ENCODE data around the gene ANGEL2. TPM values are rescaled to one million over a fixed set of nuclear protein-coding genes. Genes with fewer than 3 reads are reported as not detected.
A peak's percentile ranks its signal among the peaks of the same experiment; 100 is the strongest.

The ANGEL2 gene
- total RNA-seq, 1 donor from 2014 or later: 16.0 TPM

- ATAC-seq: peak; percentile 24
Observed at GRCh38 chr1:212951126-212951946, 64.3 kb downstream of the ANGEL2 start.

GRCh38 chr1:212950243-212951125, 65.2 kb downstream of the ANGEL2 start, which contains the start of gene VASH2:
Gene VASH2, plus strand, starts transcription at chr1:212950541. Its CDS starts 1,002 bp downstream, at chr1:212951543.
- peak; percentile 94 for ATAC-seq

- ATAC-seq: no peak
Observed at GRCh38 chr1:212949771-212950170, 65.9 kb downstream of the ANGEL2 start.

- ATAC-seq: no peak
Observed at GRCh38 chr1:212946872-212947271, 68.8 kb downstream of the ANGEL2 start.

- no peak for ATAC-seq
Observed at GRCh38 chr1:212945463-212946160, 70.1 kb downstream of the ANGEL2 start.

GRCh38 chr1:212945056-212945455, 70.6 kb downstream of the ANGEL2 start:
- ATAC-seq: no peak

- no peak for ATAC-seq
Observed at GRCh38 chr1:212944229-212944901, 71.3 kb downstream of the ANGEL2 start.

GRCh38 chr1:212943393-212943710, 72.3 kb downstream of the ANGEL2 start:
- ATAC-seq: no peak

- ATAC-seq: no peak
Observed at GRCh38 chr1:212942679-212943392, 72.8 kb downstream of the ANGEL2 start.

Other genes starting within 250 kb of the ANGEL2 start
- gene NSL1, start 224.1 kb downstream of the ANGEL2 start, total RNA-seq: 12.9 TPM
- 8.4 TPM for gene TATDN3, start 224.0 kb downstream of the ANGEL2 start, total RNA-seq
- gene SPATA45, start 168.2 kb downstream of the ANGEL2 start, total RNA-seq: not detected
- gene FLVCR1, start 157.6 kb downstream of the ANGEL2 start, total RNA-seq: 5.0 TPM
- gene VASH2, start 65.3 kb downstream of the ANGEL2 start, total RNA-seq: 0.36 TPM
- gene RPS6KC1, start 35.4 kb upstream of the ANGEL2 start, total RNA-seq: 8.5 TPM